ENCODE results near the gene GDF9.
A peak's percentile ranks its signal among the peaks of the same experiment; 100 is the strongest.

GDF9 gene

DNA sequence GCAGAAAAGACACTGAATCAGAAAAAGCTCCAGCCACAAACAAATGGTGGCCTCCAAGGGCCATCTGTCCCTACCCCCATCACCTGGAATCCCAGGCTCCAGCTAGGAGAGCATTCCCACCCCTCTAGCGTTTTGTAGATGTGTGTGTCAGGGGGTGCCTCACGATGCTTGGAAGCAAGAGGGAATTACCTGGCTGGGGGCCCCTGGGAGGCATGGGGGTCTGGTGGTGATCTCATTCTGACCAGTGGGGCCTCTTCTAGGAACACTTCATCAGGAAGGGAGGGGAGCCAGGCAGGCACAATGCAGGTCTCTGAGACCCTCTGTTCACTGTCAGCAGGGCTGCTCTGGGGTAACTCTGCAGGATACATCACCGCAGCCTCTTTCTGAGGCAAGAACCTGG, 41.8 kb downstream of the GDF9 start:
- TF ChIP-seq, protein P1, sequence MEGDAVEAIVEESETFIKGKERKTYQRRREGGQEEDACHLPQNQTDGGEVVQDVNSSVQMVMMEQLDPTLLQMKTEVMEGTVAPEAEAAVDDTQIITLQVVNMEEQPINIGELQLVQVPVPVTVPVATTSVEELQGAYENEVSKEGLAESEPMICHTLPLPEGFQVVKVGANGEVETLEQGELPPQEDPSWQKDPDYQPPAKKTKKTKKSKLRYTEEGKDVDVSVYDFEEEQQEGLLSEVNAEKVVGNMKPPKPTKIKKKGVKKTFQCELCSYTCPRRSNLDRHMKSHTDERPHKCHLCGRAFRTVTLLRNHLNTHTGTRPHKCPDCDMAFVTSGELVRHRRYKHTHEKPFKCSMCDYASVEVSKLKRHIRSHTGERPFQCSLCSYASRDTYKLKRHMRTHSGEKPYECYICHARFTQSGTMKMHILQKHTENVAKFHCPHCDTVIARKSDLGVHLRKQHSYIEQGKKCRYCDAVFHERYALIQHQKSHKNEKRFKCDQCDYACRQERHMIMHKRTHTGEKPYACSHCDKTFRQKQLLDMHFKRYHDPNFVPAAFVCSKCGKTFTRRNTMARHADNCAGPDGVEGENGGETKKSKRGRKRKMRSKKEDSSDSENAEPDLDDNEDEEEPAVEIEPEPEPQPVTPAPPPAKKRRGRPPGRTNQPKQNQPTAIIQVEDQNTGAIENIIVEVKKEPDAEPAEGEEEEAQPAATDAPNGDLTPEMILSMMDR (IDR thresholded peaks at IDR 0.05; ENCODE audit: low read depth, low read length), result no peak
- TF ChIP-seq, protein P2, sequence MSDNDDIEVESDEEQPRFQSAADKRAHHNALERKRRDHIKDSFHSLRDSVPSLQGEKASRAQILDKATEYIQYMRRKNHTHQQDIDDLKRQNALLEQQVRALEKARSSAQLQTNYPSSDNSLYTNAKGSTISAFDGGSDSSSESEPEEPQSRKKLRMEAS (IDR thresholded peaks at IDR 0.05; ENCODE audit: low read depth, low read length), result no peak
- no peak for TF ChIP-seq POLR2A (IDR thresholded peaks at IDR 0.05; ENCODE audit: extremely low read depth, insufficient read length)
- TF ChIP-seq MYC (IDR thresholded peaks at IDR 0.05; ENCODE audit: low read depth, low read length), result no peak
- no peak overlapping the region for H3K4me3 ChIP-seq (ENCODE audit: low read depth, low read length)
- no peak for DNase-seq (ENCODE audit: low read depth)

DNA sequence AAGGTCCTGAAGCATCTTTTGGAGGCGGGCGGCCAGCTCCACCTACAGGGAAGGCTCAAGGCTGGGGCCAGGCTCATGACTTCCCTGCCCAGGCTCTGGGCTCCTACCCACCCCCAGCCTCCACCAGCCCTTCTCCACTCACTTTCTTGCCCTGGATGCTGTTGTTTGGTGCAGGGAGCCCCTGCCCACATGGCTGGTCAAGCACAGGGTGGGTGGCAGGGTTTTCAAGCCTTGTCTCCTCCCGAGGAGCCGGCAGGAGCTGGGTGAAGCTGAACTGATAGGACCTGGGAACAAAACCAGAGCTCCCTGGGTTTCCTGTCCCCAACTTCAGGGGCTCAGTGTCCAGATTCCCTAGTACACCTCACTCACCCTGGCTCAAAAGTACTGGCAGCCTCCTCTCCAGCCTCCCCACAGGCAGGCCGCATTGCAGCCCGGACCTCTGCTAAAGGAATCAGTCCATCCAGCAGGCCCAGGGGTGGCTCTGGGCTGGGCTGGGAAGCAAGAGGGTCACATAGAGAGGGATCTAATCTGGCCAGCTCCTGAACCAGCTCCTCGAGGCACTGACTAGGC, 42.7 kb downstream of the GDF9 start:
- no peak for DNase-seq (ENCODE audit: low read depth)
- H3K4me3 ChIP-seq (ENCODE audit: low read depth, low read length), result no peak overlapping the region
- TF ChIP-seq, protein P1 (IDR thresholded peaks at IDR 0.05; ENCODE audit: low read depth, low read length), result no peak
- TF ChIP-seq, protein P2 (IDR thresholded peaks at IDR 0.05; ENCODE audit: low read depth, low read length), result no peak
- TF ChIP-seq MYC (IDR thresholded peaks at IDR 0.05; ENCODE audit: low read depth, low read length), result no peak
- no peak for TF ChIP-seq POLR2A (IDR thresholded peaks at IDR 0.05; ENCODE audit: extremely low read depth, insufficient read length)

DNA sequence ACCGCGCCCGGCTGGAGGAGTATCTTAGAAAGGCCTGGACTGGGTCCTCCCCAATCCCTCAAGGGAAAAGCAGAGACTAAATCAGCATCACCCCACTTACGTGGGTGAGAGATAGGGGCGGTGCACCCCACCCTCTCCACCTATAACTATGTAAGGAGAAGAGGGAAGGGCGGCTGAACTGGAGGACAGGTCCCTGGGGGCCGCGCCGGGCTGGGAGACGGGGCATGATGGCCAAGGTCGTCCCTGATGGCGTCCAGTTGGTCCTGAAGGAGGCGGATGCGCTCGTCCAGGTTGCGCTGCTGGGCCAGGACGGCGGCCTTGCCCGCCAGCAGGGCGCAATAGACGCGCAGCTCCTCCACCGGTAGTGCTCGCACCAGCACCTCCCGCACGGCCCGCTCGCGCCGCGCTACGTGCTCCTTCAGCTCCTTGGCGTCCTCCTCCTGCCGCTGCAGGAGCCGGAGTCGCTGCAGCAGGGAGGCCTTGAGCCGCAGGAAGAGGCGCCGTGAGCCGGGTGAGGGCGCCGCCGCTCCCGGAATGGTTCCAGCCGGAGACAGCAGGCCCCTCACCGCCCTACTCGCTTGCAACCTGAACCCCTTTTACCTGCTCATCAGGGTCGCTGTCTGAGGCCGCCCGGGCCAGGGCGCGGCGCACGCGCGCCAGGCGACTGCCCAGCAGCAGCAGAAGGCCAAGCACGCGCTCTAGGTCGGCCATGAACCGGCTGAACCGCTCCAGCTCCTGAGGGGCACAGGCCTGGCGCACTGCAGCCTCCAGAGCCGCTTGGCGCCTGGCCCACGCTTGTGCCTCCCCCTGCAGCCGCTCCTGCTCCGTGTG, 43.4 kb downstream of the GDF9 start:
- TF ChIP-seq, protein P2 (IDR thresholded peaks at IDR 0.05; ENCODE audit: low read depth, low read length), result no peak
- TF ChIP-seq POLR2A (IDR thresholded peaks at IDR 0.05; ENCODE audit: extremely low read depth, insufficient read length), result no peak
- TF ChIP-seq MYC (IDR thresholded peaks at IDR 0.05; ENCODE audit: low read depth, low read length), result no peak
- TF ChIP-seq, protein P1 (IDR thresholded peaks at IDR 0.05; ENCODE audit: low read depth, low read length), result no peak
- H3K4me3 ChIP-seq (ENCODE audit: low read depth, low read length), result no peak overlapping the region
- DNase-seq (ENCODE audit: low read depth), result no peak

DNA sequence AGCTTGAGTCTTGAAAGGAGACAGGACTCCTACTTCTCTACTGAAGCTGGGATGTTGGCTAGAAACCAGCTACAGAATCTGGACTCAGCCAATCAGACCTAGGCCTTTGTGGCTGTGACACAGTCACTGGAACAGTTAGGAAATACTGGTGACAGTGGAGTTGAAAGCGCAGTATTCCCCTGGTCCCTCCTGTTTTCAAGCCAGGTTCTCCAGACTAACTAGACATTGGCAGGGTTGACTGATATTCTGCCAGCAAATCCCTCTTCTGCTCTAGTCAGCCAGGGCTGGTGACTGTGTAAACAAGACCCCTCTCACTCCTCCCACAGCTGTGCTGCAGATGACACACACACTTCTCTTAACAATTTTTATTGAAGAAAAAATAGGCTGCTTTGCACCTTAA, 44.5 kb downstream of the GDF9 start:
- no peak for DNase-seq (ENCODE audit: low read depth)
- TF ChIP-seq POLR2A (IDR thresholded peaks at IDR 0.05; ENCODE audit: extremely low read depth, insufficient read length), result no peak
- no peak for TF ChIP-seq MYC (IDR thresholded peaks at IDR 0.05; ENCODE audit: low read depth, low read length)
- no peak overlapping the region for H3K4me3 ChIP-seq (ENCODE audit: low read depth, low read length)

DNA sequence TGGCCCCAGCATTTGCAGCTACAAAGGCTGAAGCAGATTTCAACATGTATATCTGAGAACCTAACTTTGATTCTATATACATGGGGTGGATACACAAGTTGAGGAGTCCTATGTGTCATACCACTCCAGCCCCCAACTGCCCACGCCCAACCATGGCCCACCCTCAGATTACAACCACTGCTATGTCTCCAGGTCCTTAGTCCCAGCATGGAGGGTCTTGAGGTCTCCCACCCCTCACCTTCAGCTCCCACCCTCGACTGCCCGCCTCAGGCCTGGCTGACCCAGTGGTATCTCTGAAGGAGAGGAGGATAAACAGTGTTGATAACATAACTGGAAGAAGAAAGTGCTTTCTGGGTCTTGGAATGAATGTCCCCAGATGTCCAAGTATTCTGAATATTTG, 44.9 kb downstream of the GDF9 start:
- TF ChIP-seq MYC (IDR thresholded peaks at IDR 0.05; ENCODE audit: low read depth, low read length) (no peak), POLR2A (IDR thresholded peaks at IDR 0.05; ENCODE audit: extremely low read depth, insufficient read length) (no peak)
- TF ChIP-seq, protein P2 (IDR thresholded peaks at IDR 0.05; ENCODE audit: low read depth, low read length), result no peak
- TF ChIP-seq, protein P1 (IDR thresholded peaks at IDR 0.05; ENCODE audit: low read depth, low read length), result no peak
- H3K4me3 ChIP-seq (ENCODE audit: low read depth, low read length), result no peak overlapping the region
- no peak for DNase-seq (ENCODE audit: low read depth)

DNA sequence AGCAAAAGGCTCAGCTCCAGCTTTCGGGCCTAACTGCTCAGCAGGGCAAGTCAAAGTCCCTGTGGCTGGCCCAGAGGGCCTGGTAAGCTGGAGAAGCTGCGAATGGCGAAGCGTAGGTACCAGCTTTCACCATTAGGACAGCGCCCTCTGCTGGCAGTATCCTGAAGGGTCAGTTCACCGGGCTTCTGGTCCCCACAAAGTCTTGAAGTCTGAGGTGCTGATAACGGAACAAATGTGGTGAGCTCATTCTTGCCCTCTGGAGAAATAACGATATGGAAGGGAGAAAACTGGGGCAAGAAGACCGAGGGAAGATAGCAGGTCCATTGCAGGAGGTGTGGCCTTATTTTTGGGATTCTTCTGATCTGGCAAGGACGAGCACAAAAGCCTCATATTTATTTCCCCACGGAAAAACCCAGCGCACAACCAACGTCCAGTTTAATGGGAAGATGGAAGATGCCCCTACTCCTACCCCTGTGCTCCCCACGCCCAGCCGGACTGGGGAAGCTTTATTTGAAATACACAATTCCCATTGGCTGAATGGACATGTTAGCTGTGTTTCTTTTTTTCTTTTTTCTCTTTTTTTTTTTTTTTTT, 46.0 kb downstream of the GDF9 start:
- TF ChIP-seq POLR2A (IDR thresholded peaks at IDR 0.05; ENCODE audit: extremely low read depth, insufficient read length) (no peak), MYC (IDR thresholded peaks at IDR 0.05; ENCODE audit: low read depth, low read length) (peak; percentile 7; the same call in 1 of the 2 replicates)
- TF ChIP-seq, protein P2 (IDR thresholded peaks at IDR 0.05; ENCODE audit: low read depth, low read length), result no peak
- TF ChIP-seq, protein P1 (IDR thresholded peaks at IDR 0.05; ENCODE audit: low read depth, low read length), result peak; percentile 75
- peak; percentile 90 for DNase-seq (ENCODE audit: low read depth)
- H3K4me3 ChIP-seq (ENCODE audit: low read depth, low read length), result no peak overlapping the region
